Neutrophil (primary cell): ENCODE data around the gene SLC30A7.

Source experiments
- H3K27ac ChIP-seq: fragments of 200-600 bp; sonication (generic); 2 replicates; pipeline ENCODE4 v1.5.1; 2016; ENCODE audit warnings: mild to moderate bottlenecking, moderate library complexity
- H3K27me3 ChIP-seq: fragments of 200-600 bp; sonication (generic); 2 replicates; pipeline ENCODE4 v1.6.0; 2016; ENCODE audit warnings: mild to moderate bottlenecking
- H3K36me3 ChIP-seq: fragments of 200-600 bp; sonication (generic); 2 replicates; pipeline ENCODE4 v1.5.1; 2017
- H3K4me1 ChIP-seq, 2 experiments: fragments of 200-600 bp in 1 of 2; sonication (generic) in 1 of 2; 1 replicate in 1 of 2; 2 replicates in 1 of 2; pipeline versions ENCODE4 v1.5.1 to v1.6.1; 2013 to 2016; ENCODE audit warnings: low read depth in 1 of 2, low read length in 1 of 2, mild to moderate bottlenecking in 1 of 2, moderate library complexity in 1 of 2; ENCODE audit not compliant: control insufficient read depth in 1 of 2, insufficient read depth in 1 of 2
- H3K4me3 ChIP-seq, 2 experiments: fragments of 200-600 bp in 1 of 2; sonication (generic) in 1 of 2; 1 replicate in 1 of 2; 2 replicates in 1 of 2; pipeline ENCODE4 v1.5.1; 2013 to 2016; ENCODE audit warnings: low read depth in 1 of 2, low read length in 1 of 2, mild to moderate bottlenecking in 1 of 2, moderate library complexity in 1 of 2
- H3K9me3 ChIP-seq: fragments of 200-600 bp; sonication (generic); 2 replicates; pipeline ENCODE4 v1.5.1; 2016
- CTCF ChIP-seq: fragments of 200-600 bp; sonication (generic); IDR thresholded peaks from 2 replicates; pipeline ENCODE4 v1.5.1; 2016; ENCODE audit warnings: antibody characterized with exemption

The SLC30A7 gene

GRCh38 chr1:100924212-100924611 lies 28.3 kb downstream of the SLC30A7 start:
- Histone ChIP-seq H3K4me1 (no peaks in the 10 kb centered on the region), H3K36me3 (peaks cover 28% of the 10 kb centered on the region), H3K9me3 (no peaks in the 10 kb centered on the region), H3K4me3 (no peak overlapping the region), H3K27ac (no peak overlapping the region), H3K27me3 (no peaks in the 10 kb centered on the region)
- TF ChIP-seq CTCF, result no peak

- Histone ChIP-seq H3K36me3 (peaks cover 28% of the 10 kb centered on the region), H3K4me3 (no peak overlapping the region), H3K27me3 (no peaks in the 10 kb centered on the region), H3K27ac (no peak overlapping the region), H3K9me3 (no peaks in the 10 kb centered on the region), H3K4me1 (no peaks in the 10 kb centered on the region)
- no peak for TF ChIP-seq CTCF
Measured at GRCh38 chr1:100924991-100925390, 29.1 kb downstream of the SLC30A7 start.

GRCh38 chr1:100926240-100926639 lies 30.4 kb downstream of the SLC30A7 start:
- H3K9me3 ChIP-seq, result no peaks in the 10 kb centered on the region
- no peak for TF ChIP-seq CTCF
- H3K27me3 ChIP-seq, result no peaks in the 10 kb centered on the region
- H3K27ac ChIP-seq, result no peak overlapping the region
- H3K4me3 ChIP-seq, result no peak overlapping the region
- H3K4me1 ChIP-seq, result no peaks in the 10 kb centered on the region
- peaks cover 28% of the 10 kb centered on the region for H3K36me3 ChIP-seq

GRCh38 chr1:100927276-100927675 lies 31.4 kb downstream of the SLC30A7 start:
- no peak for TF ChIP-seq CTCF
- Histone ChIP-seq H3K36me3 (peaks cover 28% of the 10 kb centered on the region), H3K27me3 (no peaks in the 10 kb centered on the region), H3K27ac (no peak overlapping the region), H3K4me1 (no peaks in the 10 kb centered on the region), H3K4me3 (no peak overlapping the region), H3K9me3 (no peaks in the 10 kb centered on the region)

GRCh38 chr1:100928128-100928527 lies 32.2 kb downstream of the SLC30A7 start:
- TF ChIP-seq CTCF, result no peak
- Histone ChIP-seq H3K27ac (no peak overlapping the region), H3K27me3 (no peaks in the 10 kb centered on the region)

GRCh38 chr1:100930494-100930893 lies 34.6 kb downstream of the SLC30A7 start:
- H3K4me3 ChIP-seq, result no peak overlapping the region
- H3K27ac ChIP-seq, result no peak overlapping the region
- H3K9me3 ChIP-seq, result no peaks in the 10 kb centered on the region
- H3K36me3 ChIP-seq, result peaks cover 15% of the 10 kb centered on the region
- no peak for TF ChIP-seq CTCF
- no peaks in the 10 kb centered on the region for H3K4me1 ChIP-seq
- no peaks in the 10 kb centered on the region for H3K27me3 ChIP-seq

More at GRCh38 chr1:100928128-100928527, 32.2 kb downstream of the SLC30A7 start:
- H3K4me3 ChIP-seq, result no peak overlapping the region
- H3K9me3 ChIP-seq, result no peaks in the 10 kb centered on the region
- no peaks in the 10 kb centered on the region for H3K4me1 ChIP-seq
- H3K36me3 ChIP-seq, result peaks cover 28% of the 10 kb centered on the region
